22Rv1 (cell line): Measurements from ENCODE around the gene TIMM44.

Experiments used
- ZFX ChIP-seq: fragments of 450-650 bp; IDR thresholded peaks from 2 replicates; pipeline ENCODE4 v1.6.1; 2017; ENCODE audit warnings: antibody characterized with exemption, borderline replicate concordance
- TF ChIP-seq, protein P1 (sequence below): fragments of 450-650 bp; IDR thresholded peaks from 2 replicates; pipeline ENCODE4 v1.5.1; 2017; ENCODE audit warnings: mild to moderate bottlenecking

DNA sequence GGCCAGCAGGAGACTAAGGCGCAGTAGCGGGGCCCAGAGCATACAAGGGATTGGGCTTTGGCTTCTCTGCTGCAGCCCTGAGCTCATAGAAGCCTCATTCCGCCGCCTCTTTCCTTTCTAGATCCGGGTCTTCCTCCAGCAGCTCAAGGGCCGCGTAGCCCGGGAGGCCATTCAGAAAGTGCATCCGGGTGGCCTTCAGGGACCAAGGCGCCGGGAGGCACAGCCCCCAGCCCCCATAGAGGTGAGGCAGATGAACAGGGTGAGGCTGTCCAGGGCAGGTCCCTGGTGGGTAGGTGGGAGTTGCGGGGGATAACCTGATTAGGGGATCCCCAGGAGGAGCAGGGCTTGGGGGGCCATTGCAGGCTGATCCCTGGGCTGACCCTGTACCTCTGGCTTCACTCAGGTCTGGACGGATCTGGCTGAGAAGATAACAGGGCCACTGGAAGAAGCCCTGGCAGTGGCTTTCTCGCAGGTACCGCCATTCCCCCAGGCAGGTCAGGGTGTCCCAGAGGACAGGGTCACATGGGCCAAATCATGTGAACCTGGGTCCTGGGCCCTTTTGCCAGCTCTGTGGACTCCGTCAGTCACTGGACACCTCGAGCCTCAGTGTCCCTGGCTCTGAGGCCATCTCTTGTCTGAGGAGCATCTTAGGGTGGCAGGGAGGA lies 22.0 kb downstream of the TIMM44 start:
- TF ChIP-seq, protein P1, sequence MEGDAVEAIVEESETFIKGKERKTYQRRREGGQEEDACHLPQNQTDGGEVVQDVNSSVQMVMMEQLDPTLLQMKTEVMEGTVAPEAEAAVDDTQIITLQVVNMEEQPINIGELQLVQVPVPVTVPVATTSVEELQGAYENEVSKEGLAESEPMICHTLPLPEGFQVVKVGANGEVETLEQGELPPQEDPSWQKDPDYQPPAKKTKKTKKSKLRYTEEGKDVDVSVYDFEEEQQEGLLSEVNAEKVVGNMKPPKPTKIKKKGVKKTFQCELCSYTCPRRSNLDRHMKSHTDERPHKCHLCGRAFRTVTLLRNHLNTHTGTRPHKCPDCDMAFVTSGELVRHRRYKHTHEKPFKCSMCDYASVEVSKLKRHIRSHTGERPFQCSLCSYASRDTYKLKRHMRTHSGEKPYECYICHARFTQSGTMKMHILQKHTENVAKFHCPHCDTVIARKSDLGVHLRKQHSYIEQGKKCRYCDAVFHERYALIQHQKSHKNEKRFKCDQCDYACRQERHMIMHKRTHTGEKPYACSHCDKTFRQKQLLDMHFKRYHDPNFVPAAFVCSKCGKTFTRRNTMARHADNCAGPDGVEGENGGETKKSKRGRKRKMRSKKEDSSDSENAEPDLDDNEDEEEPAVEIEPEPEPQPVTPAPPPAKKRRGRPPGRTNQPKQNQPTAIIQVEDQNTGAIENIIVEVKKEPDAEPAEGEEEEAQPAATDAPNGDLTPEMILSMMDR = no peak
- no peak for TF ChIP-seq ZFX
